ENCODE data around the gene PTER. TPM values are rescaled to one million over a fixed set of nuclear protein-coding genes. Genes with fewer than 3 reads are reported as not detected.

PTER gene
- total RNA-seq: 3.4 and 6.4 TPM in 2 replicates

DNA sequence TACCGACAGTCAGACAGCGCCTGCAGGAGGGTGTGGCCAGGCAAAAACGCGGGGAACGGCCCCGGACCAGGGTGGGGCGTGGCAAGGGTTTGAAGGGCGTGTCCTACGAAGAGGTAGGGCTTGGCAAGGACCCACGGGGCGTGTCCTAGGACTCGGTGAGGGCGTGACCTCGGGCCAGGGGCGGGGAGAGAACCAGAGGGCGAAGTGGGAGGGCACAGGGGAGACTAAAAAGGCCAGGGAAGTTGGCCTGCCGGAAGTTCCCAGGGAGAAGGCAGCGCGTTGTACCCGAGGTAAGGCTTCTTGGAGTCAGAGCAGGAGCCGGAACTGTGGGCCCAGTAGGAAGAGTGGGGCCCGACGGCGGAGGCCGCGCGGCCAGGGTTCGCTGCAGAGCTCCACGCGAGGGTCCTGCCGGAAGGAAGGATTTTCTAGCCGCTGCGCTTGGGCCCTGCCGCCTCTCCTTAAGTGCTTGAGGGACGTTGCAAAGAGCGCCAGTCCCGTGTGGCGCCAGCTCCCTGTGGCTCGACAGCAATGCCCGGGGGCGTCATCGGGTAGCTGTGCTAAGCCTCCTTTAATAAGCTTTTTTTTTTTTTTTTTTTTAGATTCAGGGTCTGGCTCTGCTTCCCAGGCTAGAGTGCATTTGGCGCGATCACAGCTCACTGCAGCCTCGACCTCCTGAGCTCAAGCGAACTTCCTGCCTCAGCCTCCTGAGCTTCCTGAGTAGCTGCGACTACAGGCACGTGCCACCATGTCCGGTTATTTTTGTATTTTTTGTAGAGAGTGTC, at the start of gene PTER:
Gene PTER (plus strand): TSS at position 253 of the 782 bp plus-strand sequence. CDS start 47,375 bp downstream, outside the sequence.

GRCh38 chr10:16521311-16522016, 84.7 kb downstream of the PTER start, which contains the start of gene C1QL3:
TSS of gene C1QL3 (minus strand) at chr10:16521879. CDS start at chr10:16521065, 814 bp downstream.

Other genes with a start within 250 kb of the PTER start
- under 0.01 and 0.06 TPM in 2 replicates for gene C1QL3, start 84.9 kb downstream of the PTER start, total RNA-seq

Data from bladder microvascular endothelial cell (primary cell).